GM12878 (cell line): ENCODE measurements around the gene TOPORS. TPM values are rescaled to one million over a fixed set of nuclear protein-coding genes. Genes with fewer than 3 reads are reported as not detected.

Experiments
- ATAC-seq: fragments of 200-7000 bp; cut with Tn5 transposase; 3 replicates; pipeline ENCODE4 v1.9.1; 2020; ENCODE audit warnings: mild to moderate bottlenecking, moderate library complexity
- BruUV-seq: library from RNA; stranded (reverse); fragments of 400-500 nt; replicated peaks from 2 replicates; lab custom pipeline; 2021; lab: Mats Ljungman, UMichigan
- CTCF ChIA-PET: fragments of 300-600 bp; sonication (Branson Sonifier 250); formaldehyde crosslinking; extraction: SDS; loops from one replicate; lab custom pipeline; 2021; ENCODE audit warnings: inconsistent platforms; lab: Yijun Ruan, JAX
- POLR2A ChIA-PET: fragments of 350-600 bp; formaldehyde crosslinking; extraction: SDS; loops from one replicate; lab custom pipeline; 2021; ENCODE audit warnings: inconsistent platforms; lab: Charles Lee
- RAD21 ChIA-PET: fragments of 300-600 bp; sonication (Branson Sonifier 250); formaldehyde crosslinking; loops from one replicate; lab custom pipeline; 2023; ENCODE audit warnings: antibody characterized with exemption; ENCODE audit not compliant: unreplicated experiment; lab: Charles Lee
- SMC1A ChIA-PET: fragments of 300-600 bp; sonication (Branson Sonifier 250); formaldehyde crosslinking; loops from one replicate; lab custom pipeline; 2023; ENCODE audit not compliant: unreplicated experiment, uncharacterized antibody; lab: Charles Lee
- DNase-seq: peaks from one replicate; pipeline ENCODE4 v3.0.0-alpha.2; 2011; ENCODE audit warnings: low read depth, low spot score
- FAIRE-seq: peaks from 3 replicates; lab custom pipeline; 2011; peaks lifted over from hg19 to GRCh38; lab: Jason Lieb, UNC
- H2AFZ ChIP-seq: 2 replicates; pipeline ENCODE4 v1.6.0; 2011; ENCODE audit warnings: low read depth, low read length, control low read depth; ENCODE audit not compliant: control insufficient read depth
- H3K27ac ChIP-seq: 2 replicates; pipeline ENCODE4 v1.5.1; 2011; ENCODE audit warnings: control low read depth; ENCODE audit not compliant: control insufficient read depth, insufficient read depth
- H3K27me3 ChIP-seq, 2 experiments: replicated peaks in 1 of 2; 2 replicates each; pipeline versions ENCODE4 v1.6.0 to v1.6.1; 2011; ENCODE audit warnings: low read length in 1 of 2; ENCODE audit not compliant: control insufficient read depth in 2 of 2, insufficient read depth in 2 of 2
- H3K36me3 ChIP-seq, 2 experiments: 2 replicates each; pipeline ENCODE4 v1.5.1; 2011; ENCODE audit warnings: low read length in 1 of 2; ENCODE audit not compliant: control insufficient read depth in 2 of 2, insufficient read depth in 2 of 2
- H3K4me1 ChIP-seq: 2 replicates; pipeline ENCODE4 v1.6.1; 2011; ENCODE audit warnings: mild to moderate bottlenecking, low read length, moderate library complexity, mixed read lengths; ENCODE audit not compliant: control insufficient read depth, insufficient read depth
- H3K4me2 ChIP-seq: 2 replicates; pipeline ENCODE4 v1.6.0; 2011; ENCODE audit warnings: control low read depth; ENCODE audit not compliant: control insufficient read depth, insufficient read depth
- H3K4me3 ChIP-seq: fragments of 200-600 bp; sonication (generic); 2 replicates; pipeline ENCODE4 v1.5.1; 2016
- H3K79me2 ChIP-seq: 2 replicates; pipeline ENCODE4 v1.6.0; 2011; ENCODE audit warnings: low read length; ENCODE audit not compliant: control insufficient read depth, insufficient read depth
- H3K9ac ChIP-seq: 2 replicates; pipeline ENCODE4 v1.8.0; 2011; ENCODE audit warnings: low read length, control low read depth, mixed read lengths; ENCODE audit not compliant: control insufficient read depth, insufficient read depth
- H3K9me3 ChIP-seq: replicated peaks from 3 replicates; pipeline ENCODE4 v1.5.1; 2011; ENCODE audit warnings: mild to moderate bottlenecking, low read length; ENCODE audit not compliant: control insufficient read depth, insufficient read depth
- H4K20me1 ChIP-seq: 2 replicates; pipeline ENCODE4 v1.6.0; 2011; ENCODE audit not compliant: control insufficient read depth, insufficient read depth
- ATF7 ChIP-seq: fragments of 450-650 bp; IDR thresholded peaks from 2 replicates; pipeline ENCODE4 v1.6.1; 2016; ENCODE audit warnings: low read depth, mild to moderate bottlenecking
- FOXM1 ChIP-seq: IDR thresholded peaks from 2 replicates; pipeline ENCODE4 v1.6.1; 2012; ENCODE audit warnings: low read depth, mild to moderate bottlenecking, inconsistent platforms, low read length, moderate library complexity
- MEF2B ChIP-seq: fragments of 450-650 bp; IDR thresholded peaks from 2 replicates; pipeline ENCODE4 v1.6.1; 2018; ENCODE audit warnings: mild to moderate bottlenecking, moderate library complexity; ENCODE audit not compliant: partially characterized antibody, poor library complexity, severe bottlenecking
- PML ChIP-seq: IDR thresholded peaks from 2 replicates; pipeline ENCODE4 v1.6.1; 2012; ENCODE audit warnings: low read length, inconsistent platforms
- SIN3A ChIP-seq: IDR thresholded peaks from 2 replicates; pipeline ENCODE4 v1.6.1; 2012; ENCODE audit warnings: low read depth, low read length, improper control_type of control experiment
- SKIL ChIP-seq: fragments of 450-650 bp; IDR thresholded peaks from 2 replicates; pipeline ENCODE4 v1.6.1; 2017; ENCODE audit warnings: mild to moderate bottlenecking, low read depth, inconsistent platforms; ENCODE audit not compliant: poor library complexity, severe bottlenecking
- STAT1 ChIP-seq: fragments of 450-650 bp; conservative IDR thresholded peaks from 2 replicates; pipeline ENCODE4 v1.6.1; 2014; ENCODE audit warnings: antibody characterized with exemption, mild to moderate bottlenecking
- ZBTB33 ChIP-seq: fragments of 450-650 bp; IDR thresholded peaks from 2 replicates; pipeline ENCODE4 v1.6.1; 2017; ENCODE audit warnings: mild to moderate bottlenecking
- WGBS: methylation state at CpG from one replicate; pipeline ENCODE4 v1.1.6; 2016; ENCODE audit warnings: low lambda C conversion rate; ENCODE audit not compliant: insufficient replicate concordance, insufficient coverage; ENCODE audit errors: missing lambda C conversion rate; 5-methylcytosine and 5-hydroxymethylcytosine counted together
- in situ Hi-C: fragments of 300-500 bp; cut with MboI; formaldehyde crosslinking; loops from 9 replicates; pipeline ENCODE4 v1.14.3; 2018; ENCODE audit warnings: mixed read lengths
- intact Hi-C: fragments of 100-400 bp; cut with micrococcal nuclease; formaldehyde crosslinking; loops from one replicate; pipeline ENCODE4 v1.14.2; 2022; ENCODE audit not compliant: unreplicated experiment
- polyA plus RNA-seq, 11 experiments: library from polyadenylated mRNA; depleted of rRNA in 4 of 11; unstranded in 6 of 11; stranded (reverse) in 5 of 11; fragments of >200 nt; fragmentation: Nextera tagmentation in 4 of 11; fragmentation: Illumina TruSeq in 1 of 11; extraction: Ambion mirVana in 4 of 11; extraction: Trizol in 1 of 11; gene quantifications; 1 replicate in 1 of 11; 2 replicates in 10 of 11; pipeline versions ENCODE4 v1.2.1 to v1.2.3, GENCODE V29; 2011 to 2016; ENCODE audit warnings: inconsistent platforms in 2 of 11, missing spikeins in 2 of 11, low read depth in 1 of 11
- total RNA-seq, 4 experiments: library from RNA; depleted of rRNA in 3 of 4; stranded (reverse); fragments of >200 nt in 3 of 4; fragmentation: Illumina TruSeq in 1 of 4; extraction: Trizol in 1 of 4; gene quantifications; 2 replicates each; pipeline versions ENCODE4 v1.2.1 to v1.2.3, GENCODE V29; 2013 to 2021

TOPORS gene
- total and polyA plus RNA-seq, 10 of the 15 experiments (the other 5 are each of a cell fraction or from before 2014, with no cell fraction given), result 6.0 to 27.8 (median 14.3) TPM

GRCh38 chr9:32526707-32527048 lies 25.7 kb downstream of the TOPORS start:
- Histone ChIP-seq H3K79me2 (peaks cover 25% of the 10 kb centered on the region), H2AFZ (peak overlapping the region; percentile 85), H3K4me3 (peak overlapping the region; percentile 98), H4K20me1 (no peaks in the 10 kb centered on the region), H3K4me2 (peak overlapping the region; percentile 86), H3K36me3 (no peaks in the 10 kb centered on the region), H3K27ac (peak overlapping the region; percentile 84), H3K27me3 (no peaks in the 10 kb centered on the region), H3K9me3 (no peaks in the 10 kb centered on the region; the same call in 2 of the 3 replicates), H3K9ac (peak overlapping the region; percentile 89), H3K4me1 (no peaks in the 10 kb centered on the region; the same call in 1 of the 2 replicates)
- BruUV-seq, result no TSS peak
- intact Hi-C loops (loop anchor here (1.0 kb wide), 2 partner anchors 26 to 148 kb away; partner anchors contain the start of genes SMIM27 and TOPORS), in situ Hi-C loops (no loop called here)
- no peak for FAIRE-seq
- 0 out of 2 replicates have a peak, but pooled peaks have one; percentile 14 for TF ChIP-seq PML
- 0 out of 2 replicates have a peak, but pooled peaks have one; percentile 9 for TF ChIP-seq ATF7
- no peak for TF ChIP-seq FOXM1
- TF ChIP-seq SIN3A, result no peak
- no peak for TF ChIP-seq STAT1
- TF ChIP-seq MEF2B, result no peak
- TF ChIP-seq SKIL, result no peak
- TF ChIP-seq ZBTB33, result no peak
- POLR2A ChIA-PET, result interaction anchor here (0.7 to 3.3 kb wide), 8 partner anchors 9 to 141 kb away, joined by 3 to 19 read pairs (median 4); partner anchors contain the start of genes SMIM27 and TOPORS
- SMC1A ChIA-PET, result interaction anchor here (0.6 to 4.4 kb wide), 6 partner anchors 25 to 147 kb away, joined by 3 to 40 read pairs (median 13); partner anchors contain the start of genes ACO1, NDUFB6, SMIM27 and TOPORS
- RAD21 ChIA-PET, result interaction anchor here (0.5 to 2.5 kb wide), 8 partner anchors 10 to 149 kb away, joined by 3 to 36 read pairs (median 10); partner anchors contain the start of genes ACO1 and NDUFB6
- CTCF ChIA-PET, result interaction anchor here (1.1 to 3.3 kb wide), 10 partner anchors 18 to 275 kb away, joined by 3 to 58 read pairs (median 16); partner anchors contain the start of genes ACO1, NDUFB6, SMIM27 and TOPORS
- DNase-seq, result no peak
- 0% methylated on average over 2 of the region's 2 CpGs for WGBS
- ATAC-seq, result no peak
